ENCODE data around the gene PLEKHA6. TPM values are rescaled to one million over a fixed set of nuclear protein-coding genes. Genes with fewer than 3 reads are reported as not detected.
A peak's percentile ranks its signal among the peaks of the same experiment; 100 is the strongest.

The PLEKHA6 gene
- total RNA-seq, 4 donors from 2014 or later, result 3.7 to 15.4 (median 12.8) TPM

DNA sequence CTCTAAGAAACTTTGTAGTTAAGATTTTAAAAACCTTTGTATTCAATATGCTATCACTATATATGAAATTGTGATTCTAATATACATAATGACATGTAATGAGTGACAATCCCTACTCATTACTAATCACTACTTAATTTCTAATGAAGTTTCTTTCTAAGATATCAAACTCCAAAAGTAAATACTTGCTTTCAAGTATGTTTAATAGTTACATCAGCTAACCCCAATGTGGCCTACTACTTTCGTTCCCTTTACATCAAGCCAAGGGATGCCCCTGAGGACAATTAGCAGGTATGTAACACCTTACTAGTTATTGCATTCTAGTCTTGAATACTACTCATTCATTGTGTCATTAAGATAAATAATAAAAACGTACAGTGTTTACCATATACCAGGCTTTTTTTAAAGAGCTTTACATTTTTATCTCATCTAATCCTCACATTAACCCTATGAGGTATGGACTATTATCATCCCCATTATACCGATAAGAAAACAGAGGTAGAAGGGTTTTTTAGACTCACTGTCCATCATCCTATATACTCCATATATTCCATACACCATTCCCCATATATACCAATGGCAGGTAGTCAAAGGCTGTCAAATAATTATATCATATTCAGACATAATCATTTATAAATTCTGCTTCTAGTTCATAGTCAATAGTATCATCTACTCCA lies 47.7 kb upstream of the PLEKHA6 start:
- no peak for TF ChIP-seq POLR2AphosphoS5 (IDR thresholded peaks at IDR 0.05)
- TF ChIP-seq POLR2A (IDR thresholded peaks at IDR 0.05), result no peak
- no peak for TF ChIP-seq EP300 (IDR thresholded peaks at IDR 0.05)
- TF ChIP-seq CTCF (IDR thresholded peaks at IDR 0.05), result no peak
- Histone ChIP-seq H3K4me3 (peak overlapping the region; percentile 70), H3K27ac (no peak overlapping the region), H3K36me3 (peaks cover 25% of the 10 kb centered on the region), H3K4me1 (peaks cover 35% of the 10 kb centered on the region), H3K27me3 (no peaks in the 10 kb centered on the region), H3K9me3 (no peaks in the 10 kb centered on the region)
- no peak for DNase-seq (ENCODE audit: low spot score in 2 of 2)
- 3% methylated on average over 3 of the region's 3 CpGs for WGBS

DNA sequence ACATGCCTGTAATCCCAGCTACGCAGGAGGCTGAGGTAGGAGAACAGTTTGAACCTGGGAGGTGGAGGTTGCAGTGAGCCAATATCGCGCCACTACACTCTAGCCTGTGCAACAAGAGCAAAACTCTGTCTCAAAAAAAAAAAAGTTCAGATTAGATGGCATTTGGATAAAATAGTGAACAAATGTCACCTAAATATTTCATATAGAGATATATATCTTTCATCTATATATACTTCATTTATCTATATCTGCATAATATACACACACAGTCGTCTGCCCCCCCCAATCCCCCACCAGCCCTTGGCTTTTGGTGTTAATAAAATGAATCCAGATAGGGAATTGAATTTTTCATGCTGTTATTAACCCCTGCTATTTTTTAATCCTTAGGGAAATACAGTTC lies 46.9 kb upstream of the PLEKHA6 start:
- Histone ChIP-seq H3K4me1 (peaks cover 32% of the 10 kb centered on the region), H3K9me3 (no peaks in the 10 kb centered on the region), H3K4me3 (peak overlapping the region; percentile 70), H3K36me3 (peaks cover 27% of the 10 kb centered on the region), H3K27me3 (no peaks in the 10 kb centered on the region), H3K27ac (no peak overlapping the region)
- 55% methylated on average over 4 of the region's 4 CpGs for WGBS
- no peak for DNase-seq (ENCODE audit: low spot score in 2 of 2)
- TF ChIP-seq EP300 (IDR thresholded peaks at IDR 0.05), result no peak
- no peak for TF ChIP-seq POLR2A (IDR thresholded peaks at IDR 0.05)
- TF ChIP-seq CTCF (IDR thresholded peaks at IDR 0.05), result no peak
- TF ChIP-seq POLR2AphosphoS5 (IDR thresholded peaks at IDR 0.05), result no peak

DNA sequence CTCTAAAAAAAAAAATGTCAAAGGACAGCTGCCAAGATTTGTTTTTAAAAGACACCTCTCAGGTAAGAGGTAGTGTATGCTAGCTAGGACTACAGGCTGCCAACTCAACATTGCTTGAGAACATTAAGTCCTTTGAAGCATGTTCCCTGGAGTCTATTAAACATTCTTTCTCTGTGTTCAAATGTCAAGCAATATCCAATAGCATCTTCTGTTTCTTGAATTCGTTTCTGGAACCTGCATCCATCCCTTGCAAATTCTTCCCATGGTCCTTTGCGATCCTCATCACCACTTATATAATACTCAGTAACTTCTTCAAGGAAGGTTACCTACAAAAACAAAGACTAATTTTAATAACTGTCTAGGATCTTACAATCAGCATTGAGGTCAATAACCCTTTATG lies 46.3 kb upstream of the PLEKHA6 start:
- Histone ChIP-seq H3K36me3 (peaks cover 30% of the 10 kb centered on the region), H3K27ac (no peak overlapping the region), H3K9me3 (no peaks in the 10 kb centered on the region), H3K4me1 (peaks cover 32% of the 10 kb centered on the region), H3K4me3 (peak overlapping the region; percentile 70), H3K27me3 (no peaks in the 10 kb centered on the region)
- DNase-seq (ENCODE audit: low spot score in 2 of 2), result no peak
- 35% methylated on average over 2 of the region's 2 CpGs for WGBS
- TF ChIP-seq CTCF (IDR thresholded peaks at IDR 0.05) (no peak), EP300 (IDR thresholded peaks at IDR 0.05) (no peak), POLR2A (IDR thresholded peaks at IDR 0.05) (no peak), POLR2AphosphoS5 (IDR thresholded peaks at IDR 0.05) (no peak)

GRCh38 chr1:204404629-204405028 lies 44.9 kb upstream of the PLEKHA6 start:
- no peak overlapping the region for H3K27ac ChIP-seq
- no peak for DNase-seq (ENCODE audit: low spot score in 2 of 2)
- peaks cover 43% of the 10 kb centered on the region for H3K36me3 ChIP-seq
- no peaks in the 10 kb centered on the region for H3K9me3 ChIP-seq
- 73% methylated on average over 2 of the region's 2 CpGs for WGBS
- H3K4me1 ChIP-seq, result peaks cover 32% of the 10 kb centered on the region
- H3K4me3 ChIP-seq, result no peak overlapping the region
- H3K27me3 ChIP-seq, result no peaks in the 10 kb centered on the region
- TF ChIP-seq EP300 (IDR thresholded peaks at IDR 0.05), result no peak
- TF ChIP-seq POLR2AphosphoS5 (IDR thresholded peaks at IDR 0.05), result no peak
- TF ChIP-seq CTCF (IDR thresholded peaks at IDR 0.05), result no peak
- TF ChIP-seq POLR2A (IDR thresholded peaks at IDR 0.05), result no peak

DNA sequence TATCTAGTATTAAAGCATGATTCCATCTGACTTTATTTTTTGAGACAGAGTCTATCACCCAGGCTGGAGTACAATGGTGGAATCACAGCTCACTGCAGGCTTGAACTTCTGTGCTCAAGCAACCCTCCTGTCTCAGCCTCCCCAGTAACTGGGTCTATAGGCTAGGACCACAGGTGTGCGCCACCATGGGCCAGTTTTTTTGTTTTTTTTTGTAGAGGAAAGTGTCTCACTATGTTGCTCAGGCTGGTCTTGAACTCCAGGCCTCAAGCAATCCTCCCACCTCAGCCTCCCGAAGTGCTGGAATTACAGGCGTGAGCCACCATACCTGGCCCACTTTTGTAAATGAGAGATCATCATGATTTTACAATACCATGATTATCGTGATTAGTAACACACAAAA lies 42.7 kb upstream of the PLEKHA6 start:
- no peaks in the 10 kb centered on the region for H3K9me3 ChIP-seq
- no peak for TF ChIP-seq POLR2A (IDR thresholded peaks at IDR 0.05)
- TF ChIP-seq EP300 (IDR thresholded peaks at IDR 0.05), result no peak
- TF ChIP-seq CTCF (IDR thresholded peaks at IDR 0.05), result no peak
- no peak for TF ChIP-seq POLR2AphosphoS5 (IDR thresholded peaks at IDR 0.05)
- H3K36me3 ChIP-seq, result peaks cover 51% of the 10 kb centered on the region
- H3K4me3 ChIP-seq, result no peak overlapping the region
- H3K27ac ChIP-seq, result no peak overlapping the region
- DNase-seq (ENCODE audit: low spot score in 2 of 2), result no peak
- H3K27me3 ChIP-seq, result no peaks in the 10 kb centered on the region
- 92% methylated on average over 4 of the region's 4 CpGs for WGBS
- H3K4me1 ChIP-seq, result peaks cover 31% of the 10 kb centered on the region
